Measurements from ENCODE around the gene CFAP210.

DNA sequence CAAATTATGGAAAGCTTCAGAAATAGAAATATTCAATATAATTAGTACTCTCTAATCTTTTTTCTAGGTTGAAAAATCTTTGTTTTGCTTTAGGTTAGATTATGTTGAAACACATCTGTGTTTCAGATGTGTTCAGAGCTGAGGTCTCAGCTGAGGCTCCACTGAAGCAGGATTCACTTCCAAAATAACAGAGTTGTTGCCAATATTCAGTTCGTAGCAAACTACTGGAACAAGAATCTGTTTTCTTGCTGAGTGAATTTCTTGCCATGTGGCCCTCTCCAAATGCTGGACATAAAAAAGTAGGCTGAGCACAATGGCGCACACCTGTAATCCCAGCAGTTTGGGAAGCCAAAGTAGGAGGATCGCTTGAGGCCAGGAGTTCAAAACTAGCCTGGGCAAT is 8.8 kb upstream of the CFAP210 start:
- TF ChIP-seq, protein P1, sequence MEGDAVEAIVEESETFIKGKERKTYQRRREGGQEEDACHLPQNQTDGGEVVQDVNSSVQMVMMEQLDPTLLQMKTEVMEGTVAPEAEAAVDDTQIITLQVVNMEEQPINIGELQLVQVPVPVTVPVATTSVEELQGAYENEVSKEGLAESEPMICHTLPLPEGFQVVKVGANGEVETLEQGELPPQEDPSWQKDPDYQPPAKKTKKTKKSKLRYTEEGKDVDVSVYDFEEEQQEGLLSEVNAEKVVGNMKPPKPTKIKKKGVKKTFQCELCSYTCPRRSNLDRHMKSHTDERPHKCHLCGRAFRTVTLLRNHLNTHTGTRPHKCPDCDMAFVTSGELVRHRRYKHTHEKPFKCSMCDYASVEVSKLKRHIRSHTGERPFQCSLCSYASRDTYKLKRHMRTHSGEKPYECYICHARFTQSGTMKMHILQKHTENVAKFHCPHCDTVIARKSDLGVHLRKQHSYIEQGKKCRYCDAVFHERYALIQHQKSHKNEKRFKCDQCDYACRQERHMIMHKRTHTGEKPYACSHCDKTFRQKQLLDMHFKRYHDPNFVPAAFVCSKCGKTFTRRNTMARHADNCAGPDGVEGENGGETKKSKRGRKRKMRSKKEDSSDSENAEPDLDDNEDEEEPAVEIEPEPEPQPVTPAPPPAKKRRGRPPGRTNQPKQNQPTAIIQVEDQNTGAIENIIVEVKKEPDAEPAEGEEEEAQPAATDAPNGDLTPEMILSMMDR (tag by site-specific recombination; IDR thresholded peaks at IDR 0.05), result no peak
- TF ChIP-seq YY1 (tag by site-specific recombination; IDR thresholded peaks at IDR 0.05), result no peak
- TF ChIP-seq ZNF280C (tag by site-specific recombination; IDR thresholded peaks at IDR 0.05), result no peak
- TF ChIP-seq, protein P2, sequence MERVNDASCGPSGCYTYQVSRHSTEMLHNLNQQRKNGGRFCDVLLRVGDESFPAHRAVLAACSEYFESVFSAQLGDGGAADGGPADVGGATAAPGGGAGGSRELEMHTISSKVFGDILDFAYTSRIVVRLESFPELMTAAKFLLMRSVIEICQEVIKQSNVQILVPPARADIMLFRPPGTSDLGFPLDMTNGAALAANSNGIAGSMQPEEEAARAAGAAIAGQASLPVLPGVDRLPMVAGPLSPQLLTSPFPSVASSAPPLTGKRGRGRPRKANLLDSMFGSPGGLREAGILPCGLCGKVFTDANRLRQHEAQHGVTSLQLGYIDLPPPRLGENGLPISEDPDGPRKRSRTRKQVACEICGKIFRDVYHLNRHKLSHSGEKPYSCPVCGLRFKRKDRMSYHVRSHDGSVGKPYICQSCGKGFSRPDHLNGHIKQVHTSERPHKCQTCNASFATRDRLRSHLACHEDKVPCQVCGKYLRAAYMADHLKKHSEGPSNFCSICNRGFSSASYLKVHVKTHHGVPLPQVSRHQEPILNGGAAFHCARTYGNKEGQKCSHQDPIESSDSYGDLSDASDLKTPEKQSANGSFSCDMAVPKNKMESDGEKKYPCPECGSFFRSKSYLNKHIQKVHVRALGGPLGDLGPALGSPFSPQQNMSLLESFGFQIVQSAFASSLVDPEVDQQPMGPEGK (tag by site-specific recombination; IDR thresholded peaks at IDR 0.05), result no peak
- no peak for TF ChIP-seq ZNF274 (IDR thresholded peaks at IDR 0.05; ENCODE audit: low read length)
- TF ChIP-seq ZNF274 (tag by site-specific recombination; IDR thresholded peaks at IDR 0.05; ENCODE audit: borderline replicate concordance), result no peak
- no peak for TF ChIP-seq ZNF660 (tag by site-specific recombination; IDR thresholded peaks at IDR 0.05)
- TF ChIP-seq TCF7L2 (IDR thresholded peaks at IDR 0.05; ENCODE audit: borderline replicate concordance, low read depth, low read length), result no peak
- TF ChIP-seq ZNF501 (tag by site-specific recombination; IDR thresholded peaks at IDR 0.05), result no peak
- no peak for TF ChIP-seq ZNF311 (tag by site-specific recombination; IDR thresholded peaks at IDR 0.05; ENCODE audit: borderline replicate concordance)
- TF ChIP-seq, protein P3, sequence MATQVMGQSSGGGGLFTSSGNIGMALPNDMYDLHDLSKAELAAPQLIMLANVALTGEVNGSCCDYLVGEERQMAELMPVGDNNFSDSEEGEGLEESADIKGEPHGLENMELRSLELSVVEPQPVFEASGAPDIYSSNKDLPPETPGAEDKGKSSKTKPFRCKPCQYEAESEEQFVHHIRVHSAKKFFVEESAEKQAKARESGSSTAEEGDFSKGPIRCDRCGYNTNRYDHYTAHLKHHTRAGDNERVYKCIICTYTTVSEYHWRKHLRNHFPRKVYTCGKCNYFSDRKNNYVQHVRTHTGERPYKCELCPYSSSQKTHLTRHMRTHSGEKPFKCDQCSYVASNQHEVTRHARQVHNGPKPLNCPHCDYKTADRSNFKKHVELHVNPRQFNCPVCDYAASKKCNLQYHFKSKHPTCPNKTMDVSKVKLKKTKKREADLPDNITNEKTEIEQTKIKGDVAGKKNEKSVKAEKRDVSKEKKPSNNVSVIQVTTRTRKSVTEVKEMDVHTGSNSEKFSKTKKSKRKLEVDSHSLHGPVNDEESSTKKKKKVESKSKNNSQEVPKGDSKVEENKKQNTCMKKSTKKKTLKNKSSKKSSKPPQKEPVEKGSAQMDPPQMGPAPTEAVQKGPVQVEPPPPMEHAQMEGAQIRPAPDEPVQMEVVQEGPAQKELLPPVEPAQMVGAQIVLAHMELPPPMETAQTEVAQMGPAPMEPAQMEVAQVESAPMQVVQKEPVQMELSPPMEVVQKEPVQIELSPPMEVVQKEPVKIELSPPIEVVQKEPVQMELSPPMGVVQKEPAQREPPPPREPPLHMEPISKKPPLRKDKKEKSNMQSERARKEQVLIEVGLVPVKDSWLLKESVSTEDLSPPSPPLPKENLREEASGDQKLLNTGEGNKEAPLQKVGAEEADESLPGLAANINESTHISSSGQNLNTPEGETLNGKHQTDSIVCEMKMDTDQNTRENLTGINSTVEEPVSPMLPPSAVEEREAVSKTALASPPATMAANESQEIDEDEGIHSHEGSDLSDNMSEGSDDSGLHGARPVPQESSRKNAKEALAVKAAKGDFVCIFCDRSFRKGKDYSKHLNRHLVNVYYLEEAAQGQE (tag by site-specific recombination; IDR thresholded peaks at IDR 0.05), result no peak
- no peak for TF ChIP-seq ZSCAN30 (tag by site-specific recombination; IDR thresholded peaks at IDR 0.05)
- TF ChIP-seq EGR2 (tag by site-specific recombination; IDR thresholded peaks at IDR 0.05; ENCODE audit: low read depth), result no peak
- TF ChIP-seq, protein P4, sequence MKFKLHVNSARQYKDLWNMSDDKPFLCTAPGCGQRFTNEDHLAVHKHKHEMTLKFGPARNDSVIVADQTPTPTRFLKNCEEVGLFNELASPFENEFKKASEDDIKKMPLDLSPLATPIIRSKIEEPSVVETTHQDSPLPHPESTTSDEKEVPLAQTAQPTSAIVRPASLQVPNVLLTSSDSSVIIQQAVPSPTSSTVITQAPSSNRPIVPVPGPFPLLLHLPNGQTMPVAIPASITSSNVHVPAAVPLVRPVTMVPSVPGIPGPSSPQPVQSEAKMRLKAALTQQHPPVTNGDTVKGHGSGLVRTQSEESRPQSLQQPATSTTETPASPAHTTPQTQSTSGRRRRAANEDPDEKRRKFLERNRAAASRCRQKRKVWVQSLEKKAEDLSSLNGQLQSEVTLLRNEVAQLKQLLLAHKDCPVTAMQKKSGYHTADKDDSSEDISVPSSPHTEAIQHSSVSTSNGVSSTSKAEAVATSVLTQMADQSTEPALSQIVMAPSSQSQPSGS (tag by site-specific recombination; IDR thresholded peaks at IDR 0.05; ENCODE audit: low read depth), result no peak

Measured in HEK293 (cell line).